ENCODE data around the gene PHF24. TPM values are rescaled to one million over a fixed set of nuclear protein-coding genes. Genes with fewer than 3 reads are reported as not detected.

The PHF24 gene
- total and polyA plus RNA-seq, 8 donors = 0.05 to 0.92 (median 0.06) TPM; not detected in 5

DNA sequence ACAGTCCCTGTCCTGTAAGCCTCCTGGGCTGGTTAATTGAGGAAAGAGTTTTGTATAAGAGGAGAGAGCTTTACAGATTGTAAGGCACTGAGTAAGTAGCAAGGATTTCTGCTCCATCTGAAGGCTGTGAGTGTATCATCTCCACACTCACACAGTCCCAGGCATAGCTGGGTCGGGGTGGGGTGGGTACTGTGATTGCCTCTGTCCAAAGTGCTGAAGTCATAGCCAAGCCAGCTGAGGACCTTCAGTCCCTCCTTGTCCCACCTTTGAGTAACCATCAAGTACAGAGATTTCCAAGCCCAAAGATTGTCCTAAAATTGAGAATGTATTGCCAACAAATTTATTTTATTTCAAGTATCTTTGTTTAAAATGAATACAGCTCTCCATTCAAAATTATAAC is 26.0 kb downstream of the PHF24 start:
- Histone ChIP-seq H3K27ac (no peak overlapping the region), H3K4me1 (peaks cover 8 to 26% (median 9%) of the 10 kb centered on the region in 4 donors), H3K27me3 (no peaks in the 10 kb centered on the region), H3K36me3 (no peaks in the 10 kb centered on the region), H3K4me3 (no peak overlapping the region), H3K9me3 (no peaks in the 10 kb centered on the region)
- peak in 1 of 2 donors; percentile 77 for DNase-seq
- TF ChIP-seq EP300 (IDR thresholded peaks at IDR 0.05) (no peak), POLR2A (IDR thresholded peaks at IDR 0.05) (no peak), POLR2AphosphoS5 (IDR thresholded peaks at IDR 0.05) (no peak)
- TF ChIP-seq, protein P1, sequence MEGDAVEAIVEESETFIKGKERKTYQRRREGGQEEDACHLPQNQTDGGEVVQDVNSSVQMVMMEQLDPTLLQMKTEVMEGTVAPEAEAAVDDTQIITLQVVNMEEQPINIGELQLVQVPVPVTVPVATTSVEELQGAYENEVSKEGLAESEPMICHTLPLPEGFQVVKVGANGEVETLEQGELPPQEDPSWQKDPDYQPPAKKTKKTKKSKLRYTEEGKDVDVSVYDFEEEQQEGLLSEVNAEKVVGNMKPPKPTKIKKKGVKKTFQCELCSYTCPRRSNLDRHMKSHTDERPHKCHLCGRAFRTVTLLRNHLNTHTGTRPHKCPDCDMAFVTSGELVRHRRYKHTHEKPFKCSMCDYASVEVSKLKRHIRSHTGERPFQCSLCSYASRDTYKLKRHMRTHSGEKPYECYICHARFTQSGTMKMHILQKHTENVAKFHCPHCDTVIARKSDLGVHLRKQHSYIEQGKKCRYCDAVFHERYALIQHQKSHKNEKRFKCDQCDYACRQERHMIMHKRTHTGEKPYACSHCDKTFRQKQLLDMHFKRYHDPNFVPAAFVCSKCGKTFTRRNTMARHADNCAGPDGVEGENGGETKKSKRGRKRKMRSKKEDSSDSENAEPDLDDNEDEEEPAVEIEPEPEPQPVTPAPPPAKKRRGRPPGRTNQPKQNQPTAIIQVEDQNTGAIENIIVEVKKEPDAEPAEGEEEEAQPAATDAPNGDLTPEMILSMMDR (IDR thresholded peaks at IDR 0.05) = no peak
- intact Hi-C loops (cut with DNase I; ENCODE audit: low total_unique reads) = no loop called here
- 0% methylated on average over 1 of the region's 1 CpG for WGBS, 5 donors

DNA sequence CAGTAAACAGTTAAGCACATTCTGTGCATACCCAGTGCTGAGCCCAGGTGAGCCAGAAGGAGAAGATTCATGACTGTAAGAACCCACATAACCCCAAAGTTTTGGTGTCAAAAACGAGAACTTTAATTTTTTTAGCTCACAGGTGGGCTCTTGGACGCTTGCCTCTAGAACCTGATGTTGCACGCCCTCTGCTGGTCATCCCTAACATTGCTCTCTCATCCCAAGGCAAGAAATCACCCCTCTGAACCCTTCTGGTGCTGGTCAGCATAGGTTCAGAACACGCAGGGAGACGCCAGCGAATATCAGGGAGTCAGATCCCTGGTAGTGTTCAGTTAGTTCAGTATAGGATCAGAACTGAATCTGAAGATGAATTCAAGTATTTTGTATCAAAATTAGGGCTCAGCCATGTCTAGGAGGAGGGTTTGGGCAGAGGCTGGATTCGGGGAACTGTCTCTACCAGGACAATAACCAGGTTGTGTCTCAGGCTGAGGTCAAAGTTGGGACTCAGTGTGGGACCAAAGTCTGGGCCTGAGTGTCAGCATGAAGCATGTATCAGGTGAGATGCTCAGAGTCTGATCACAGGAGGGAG is 27.3 kb downstream of the PHF24 start:
- 13 to 20% (median 15%) methylated on average over 7 of the region's 7 CpGs for WGBS, 5 donors
- no peaks in the 10 kb centered on the region for H3K9me3 ChIP-seq
- intact Hi-C loops (cut with DNase I; ENCODE audit: low total_unique reads) = no loop called here

DNA sequence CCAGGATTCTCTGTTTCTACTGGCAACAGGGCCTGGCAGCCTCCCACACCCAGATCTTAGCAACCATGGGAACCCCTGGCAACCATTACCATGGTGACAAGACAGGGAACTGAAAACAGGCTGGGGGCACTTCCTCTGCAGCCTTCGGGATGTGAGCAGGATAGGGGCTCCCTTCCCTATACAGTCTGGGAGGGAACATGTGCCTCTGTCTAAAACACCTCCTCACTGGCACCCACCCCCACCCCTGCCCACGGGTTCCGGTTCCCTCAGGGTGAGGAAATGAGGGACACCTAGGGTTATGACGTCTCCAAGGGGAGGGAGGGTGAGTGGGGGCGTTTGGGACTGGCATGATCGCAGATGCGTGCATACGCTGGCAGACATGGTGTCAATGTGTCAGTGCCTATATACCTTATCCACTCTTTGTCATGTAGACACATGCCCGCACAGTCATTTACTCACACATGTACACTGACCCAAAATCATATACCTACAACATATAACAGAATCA is 28.5 kb downstream of the PHF24 start:
- no peak overlapping the region for H3K4me3 ChIP-seq
- H3K9me3 ChIP-seq = no peaks in the 10 kb centered on the region
- intact Hi-C loops (cut with DNase I; ENCODE audit: low total_unique reads) = no loop called here
- peak in 1 of 2 donors; percentile 79 for DNase-seq
- H3K36me3 ChIP-seq = no peaks in the 10 kb centered on the region
- no peak for TF ChIP-seq POLR2A (IDR thresholded peaks at IDR 0.05)
- no peak for TF ChIP-seq POLR2AphosphoS5 (IDR thresholded peaks at IDR 0.05)
- TF ChIP-seq, protein P1 (IDR thresholded peaks at IDR 0.05) = no peak
- H3K27ac ChIP-seq = no peak overlapping the region
- peaks cover 21 to 43% (median 26%) of the 10 kb centered on the region in 4 donors for H3K4me1 ChIP-seq
- WGBS, 5 donors = 46 to 62% (median 48%) methylated on average over 8 to 9 of the region's 9 CpGs
- H3K27me3 ChIP-seq = no peaks in the 10 kb centered on the region

More for the DNA sequence above, 27.3 kb downstream of the PHF24 start:
- H3K27me3 ChIP-seq = no peaks in the 10 kb centered on the region
- peak; percentile 62 to 83 for DNase-seq
- no peak overlapping the region for H3K27ac ChIP-seq
- TF ChIP-seq, protein P1 (IDR thresholded peaks at IDR 0.05) = peak in 5 of 7 experiments; percentile 30 to 85 (median 68)
- TF ChIP-seq POLR2A (IDR thresholded peaks at IDR 0.05) = no peak
- H3K36me3 ChIP-seq = no peaks in the 10 kb centered on the region
- no peak overlapping the region for H3K4me3 ChIP-seq
- peaks cover 10 to 31% (median 15%) of the 10 kb centered on the region in 4 donors for H3K4me1 ChIP-seq

DNA sequence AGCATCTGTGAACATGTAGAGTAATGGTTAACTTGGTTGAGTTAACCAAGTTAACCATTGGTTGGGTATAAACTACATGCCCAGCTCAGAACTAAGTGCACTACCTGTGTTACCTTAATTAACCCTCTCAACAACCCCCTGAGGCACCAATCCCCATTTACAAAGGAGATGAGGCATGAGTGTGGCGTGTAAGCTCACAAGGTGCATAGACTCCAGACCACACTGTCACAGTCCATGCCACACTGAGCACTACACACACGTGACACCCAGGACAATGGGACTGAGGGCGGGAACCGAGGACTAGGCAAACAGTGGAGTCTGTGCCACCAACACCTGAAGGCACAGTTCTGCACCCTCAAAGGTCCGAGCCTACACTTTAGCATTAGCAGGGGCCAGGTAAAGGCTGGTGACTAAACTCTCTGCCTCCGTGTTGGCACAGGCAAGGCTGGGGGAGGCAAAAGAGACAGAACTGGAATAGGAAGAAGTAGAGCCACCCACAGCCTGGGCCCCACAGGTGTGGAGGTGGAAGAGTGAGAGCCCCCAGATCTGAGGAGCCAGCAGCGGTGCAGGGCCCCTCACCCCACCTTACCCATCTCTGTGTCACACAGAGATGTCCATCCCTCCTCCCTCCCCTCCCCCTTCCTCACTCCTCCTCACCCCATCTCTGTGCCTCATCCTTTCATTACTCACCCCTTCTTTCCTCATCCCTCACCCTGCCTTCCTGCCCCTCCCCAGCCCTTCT is 29.2 kb downstream of the PHF24 start:
- DNase-seq = peak in 1 of 2 donors; percentile 24
- no peaks in the 10 kb centered on the region for H3K9me3 ChIP-seq
- H3K27me3 ChIP-seq = no peaks in the 10 kb centered on the region
- WGBS, 5 donors = 45 to 61% (median 52%) methylated on average over 7 of the region's 7 CpGs
- TF ChIP-seq, protein P1 (IDR thresholded peaks at IDR 0.05) = no peak
- TF ChIP-seq POLR2AphosphoS5 (IDR thresholded peaks at IDR 0.05) (no peak), POLR2A (IDR thresholded peaks at IDR 0.05) (no peak), EP300 (IDR thresholded peaks at IDR 0.05) (no peak)
- intact Hi-C loops (cut with DNase I; ENCODE audit: low total_unique reads) = no loop called here
- H3K4me3 ChIP-seq = no peak overlapping the region
- H3K36me3 ChIP-seq = no peaks in the 10 kb centered on the region
- peaks cover 28 to 50% (median 34%) of the 10 kb centered on the region in 4 donors for H3K4me1 ChIP-seq
- H3K27ac ChIP-seq = no peak overlapping the region
